Astrocyte of the cerebellum (primary cell): ENCODE data around the gene SLC5A3.

Experiments
- DNase-seq: peaks from one replicate; pipeline ENCODE4 v3.0.0-alpha.2; 2011; ENCODE audit warnings: low read depth
- H3K4me3 ChIP-seq: 2 replicates; pipeline ENCODE4 v1.5.1; 2011; ENCODE audit warnings: mild to moderate bottlenecking, low read depth, low read length, moderate library complexity
- CTCF ChIP-seq: IDR thresholded peaks from 2 replicates; pipeline ENCODE4 v1.5.1; 2012; ENCODE audit warnings: low read length, low read depth, moderate library complexity, mild to moderate bottlenecking; ENCODE audit errors: missing control alignments
- in situ Hi-C: cut with HindIII; loops from 2 replicates; pipeline ENCODE4 v1.10.0; 2017; ENCODE audit warnings: low sequenced_read_pairs

SLC5A3 gene

GRCh38 chr21:34110594-34111202 is 37.3 kb downstream of the SLC5A3 start:
- no peak for TF ChIP-seq CTCF
- no peak overlapping the region for H3K4me3 ChIP-seq
- in situ Hi-C loops = no loop called here
- no peak for DNase-seq

GRCh38 chr21:34112316-34113033 is 39.1 kb downstream of the SLC5A3 start:
- in situ Hi-C loops = no loop called here
- H3K4me3 ChIP-seq = no peak overlapping the region
- no peak for TF ChIP-seq CTCF
- no peak for DNase-seq

- TF ChIP-seq CTCF = no peak
- DNase-seq = no peak
- no peak overlapping the region for H3K4me3 ChIP-seq
- in situ Hi-C loops = no loop called here
Measured at GRCh38 chr21:34113842-34114241, 40.5 kb downstream of the SLC5A3 start.

- no peak for TF ChIP-seq CTCF
- in situ Hi-C loops = no loop called here
- DNase-seq = no peak
- no peak overlapping the region for H3K4me3 ChIP-seq
Measured at GRCh38 chr21:34115160-34115559, 41.8 kb downstream of the SLC5A3 start.

- TF ChIP-seq CTCF = no peak
- no peak overlapping the region for H3K4me3 ChIP-seq
- in situ Hi-C loops = no loop called here
- no peak for DNase-seq
Measured at GRCh38 chr21:34116569-34116968, 43.2 kb downstream of the SLC5A3 start.

- in situ Hi-C loops = no loop called here
- no peak for TF ChIP-seq CTCF
- DNase-seq = no peak
- no peak overlapping the region for H3K4me3 ChIP-seq
Measured at GRCh38 chr21:34120867-34121266, 47.5 kb downstream of the SLC5A3 start.
